Breast epithelium (tissue), 4 donors: ENCODE data around the gene CRYBB3. TPM values are rescaled to one million over a fixed set of nuclear protein-coding genes. Genes with fewer than 3 reads are reported as not detected.
A peak's percentile ranks its signal among the peaks of the same experiment; 100 is the strongest.
"Not testable (repeated sequence)": the region's sequence is repeated elsewhere in the genome, so short reads cannot be mapped to it uniquely, and the experiment has no call there.

Experiments
- DNase-seq, 2 donors: peaks; one replicate each; pipeline ENCODE4 v3.0.0-alpha.2; 2019; ENCODE audit warnings: low spot score in 2 of 2
- H3K27ac ChIP-seq, 2 donors: fragments of 200-600 bp; sonication (generic) in 1 of 2; one replicate each; pipeline ENCODE4 v1.5.1; 2016 to 2019; ENCODE audit warnings: mild to moderate bottlenecking in 1 of 2
- H3K27me3 ChIP-seq, 2 donors: fragments of 200-600 bp; sonication (generic) in 1 of 2; one replicate each; pipeline versions ENCODE4 v1.5.1 to v1.6.0; 2017 to 2019; ENCODE audit warnings: control low read depth in 1 of 2, mild to moderate bottlenecking in 1 of 2
- H3K36me3 ChIP-seq: fragments of 200-600 bp; one replicate; pipeline ENCODE4 v1.5.1; 2019
- H3K4me1 ChIP-seq, 2 donors: fragments of 200-600 bp; sonication (generic); one replicate each; pipeline ENCODE4 v1.5.1; 2016 to 2019; ENCODE audit warnings: control low read depth in 1 of 2
- H3K4me3 ChIP-seq, 3 donors: fragments of 200-600 bp; sonication (generic); 1 replicate in 2 of 3; 2 replicates in 1 of 3; pipeline ENCODE4 v1.5.1; 2016 to 2019; ENCODE audit warnings: mild to moderate bottlenecking in 3 of 3, moderate library complexity in 2 of 3
- H3K9me3 ChIP-seq, 2 donors: fragments of 200-600 bp; sonication (generic) in 1 of 2; one replicate each; pipeline ENCODE4 v1.5.1; 2016 to 2019; ENCODE audit warnings: control low read depth in 1 of 2
- POLR2A ChIP-seq: fragments of 450-650 bp; IDR thresholded peaks from one replicate; pipeline ENCODE4 v1.6.1; 2016; ENCODE audit warnings: antibody characterized with exemption, mild to moderate bottlenecking, moderate library complexity
- POLR2AphosphoS5 ChIP-seq, 3 donors: sonication (generic); formaldehyde crosslinking; IDR thresholded peaks; one replicate each; pipeline ENCODE4 v1.6.1; 2017; ENCODE audit warnings: antibody characterized with exemption in 3 of 3
- intact Hi-C: fragments of 100-400 bp; cut with DNase I; formaldehyde crosslinking; loops from one replicate; pipeline ENCODE4 v1.15.1; 2023; ENCODE audit warnings: low total_unique reads
- total RNA-seq, 3 donors: library from RNA; depleted of rRNA; stranded (reverse); fragments of >200 nt; gene quantifications; one replicate each; pipeline ENCODE4 v1.1.0, GENCODE V29; 2016
- TF ChIP-seq, protein P1 (sequence below), 3 donors: fragments of 450-650 bp; IDR thresholded peaks; one replicate each; pipeline ENCODE4 v1.5.1; 2016 to 2017; ENCODE audit warnings: antibody characterized with exemption in 3 of 3, mild to moderate bottlenecking in 3 of 3, moderate library complexity in 3 of 3

CRYBB3 gene
- total RNA-seq, 3 donors from 2014 or later, result 0.66 TPM; not detected in 2

DNA sequence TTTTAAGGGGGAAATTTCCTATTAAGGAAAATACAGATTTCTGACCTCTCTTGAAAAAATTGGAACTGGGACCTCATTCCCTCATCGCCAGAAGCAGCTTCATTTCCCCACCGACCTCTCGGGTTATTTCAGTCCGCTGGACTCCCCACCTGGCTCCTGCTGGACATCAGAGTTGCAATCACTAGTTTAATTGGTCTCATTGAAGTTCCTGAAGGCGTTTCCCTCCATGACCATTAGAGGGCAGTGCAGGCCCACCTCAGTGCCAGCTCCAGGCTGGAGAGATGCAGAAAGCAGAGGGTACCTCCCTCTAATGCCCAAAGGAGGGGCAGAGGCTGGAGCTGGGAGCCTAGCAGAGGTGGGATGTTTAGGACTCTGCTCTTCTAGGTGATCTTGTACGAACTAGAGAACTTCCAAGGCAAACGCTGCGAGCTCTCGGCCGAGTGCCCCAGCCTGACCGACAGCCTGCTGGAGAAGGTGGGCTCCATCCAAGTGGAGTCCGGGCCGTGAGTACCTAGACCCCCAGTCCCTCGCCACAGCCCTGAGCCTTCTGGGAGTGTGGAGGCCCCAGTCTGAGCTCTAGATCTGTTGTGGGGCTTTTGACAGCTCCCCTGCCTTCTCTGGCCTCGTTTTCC is 2.7 kb downstream of the CRYBB3 start:
- no peaks in the 10 kb centered on the region for H3K4me1 ChIP-seq
- intact Hi-C loops, result no loop called here
- no peak for DNase-seq
- no peaks in the 10 kb centered on the region for H3K9me3 ChIP-seq
- no peak overlapping the region for H3K4me3 ChIP-seq
- H3K27me3 ChIP-seq, result no peaks in the 10 kb centered on the region
- no peak for TF ChIP-seq POLR2A
- TF ChIP-seq, protein P1, sequence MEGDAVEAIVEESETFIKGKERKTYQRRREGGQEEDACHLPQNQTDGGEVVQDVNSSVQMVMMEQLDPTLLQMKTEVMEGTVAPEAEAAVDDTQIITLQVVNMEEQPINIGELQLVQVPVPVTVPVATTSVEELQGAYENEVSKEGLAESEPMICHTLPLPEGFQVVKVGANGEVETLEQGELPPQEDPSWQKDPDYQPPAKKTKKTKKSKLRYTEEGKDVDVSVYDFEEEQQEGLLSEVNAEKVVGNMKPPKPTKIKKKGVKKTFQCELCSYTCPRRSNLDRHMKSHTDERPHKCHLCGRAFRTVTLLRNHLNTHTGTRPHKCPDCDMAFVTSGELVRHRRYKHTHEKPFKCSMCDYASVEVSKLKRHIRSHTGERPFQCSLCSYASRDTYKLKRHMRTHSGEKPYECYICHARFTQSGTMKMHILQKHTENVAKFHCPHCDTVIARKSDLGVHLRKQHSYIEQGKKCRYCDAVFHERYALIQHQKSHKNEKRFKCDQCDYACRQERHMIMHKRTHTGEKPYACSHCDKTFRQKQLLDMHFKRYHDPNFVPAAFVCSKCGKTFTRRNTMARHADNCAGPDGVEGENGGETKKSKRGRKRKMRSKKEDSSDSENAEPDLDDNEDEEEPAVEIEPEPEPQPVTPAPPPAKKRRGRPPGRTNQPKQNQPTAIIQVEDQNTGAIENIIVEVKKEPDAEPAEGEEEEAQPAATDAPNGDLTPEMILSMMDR (IDR thresholded peaks at IDR 0.05), result peak in 2 of 3 donors; percentile 62 to 70
- no peaks in the 10 kb centered on the region for H3K36me3 ChIP-seq
- no peak overlapping the region for H3K27ac ChIP-seq

DNA sequence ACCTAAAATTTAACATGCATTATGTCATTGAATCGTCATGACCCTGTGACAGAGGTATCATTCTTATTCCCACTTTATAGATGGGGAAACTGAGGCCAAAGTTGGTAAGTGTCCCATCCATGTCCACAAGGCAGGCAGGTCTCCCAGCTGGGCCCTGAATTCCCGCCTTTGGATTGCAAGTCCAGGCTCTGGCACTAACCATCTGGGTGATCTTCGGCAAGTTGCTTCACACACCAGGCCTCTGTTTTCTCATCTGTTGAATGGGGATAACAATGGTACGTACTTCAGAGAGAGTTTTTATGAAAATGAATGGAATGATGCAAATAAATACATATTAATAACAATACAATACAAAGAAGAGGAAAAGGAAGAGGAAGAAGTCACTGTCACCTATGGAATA is 3.4 kb downstream of the CRYBB3 start:
- no peak for DNase-seq
- Histone ChIP-seq H3K27me3 (no peaks in the 10 kb centered on the region), H3K36me3 (no peaks in the 10 kb centered on the region), H3K4me3 (no peak overlapping the region), H3K27ac (no peak overlapping the region), H3K9me3 (no peaks in the 10 kb centered on the region), H3K4me1 (no peaks in the 10 kb centered on the region)
- TF ChIP-seq, protein P1 (IDR thresholded peaks at IDR 0.05), result no peak
- no peak for TF ChIP-seq POLR2A
- no peak for TF ChIP-seq POLR2AphosphoS5 (IDR thresholded peaks at IDR 0.05)
- intact Hi-C loops, result no loop called here

DNA sequence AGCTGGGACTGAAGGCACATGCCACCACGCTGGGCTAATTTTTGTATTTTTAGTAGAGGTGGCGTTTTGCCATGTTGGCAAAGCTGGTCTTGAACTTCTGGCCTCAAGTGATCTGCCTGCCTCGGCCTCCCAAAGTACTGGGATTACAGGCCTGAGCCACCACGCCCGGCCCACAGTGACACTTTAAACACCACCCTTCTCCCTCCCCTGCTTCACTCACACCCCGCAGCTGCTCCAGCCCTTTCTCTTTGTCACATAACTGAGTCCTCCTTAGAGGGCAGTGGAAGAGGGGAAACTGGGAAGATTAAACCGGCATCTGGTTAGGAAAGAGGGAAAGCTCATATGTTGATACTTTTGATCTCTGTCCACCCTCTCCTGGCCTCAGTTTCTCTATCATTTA is 4.9 kb downstream of the CRYBB3 start:
- H3K27ac ChIP-seq, DNase-seq, H3K36me3 ChIP-seq, H3K9me3 ChIP-seq, intact Hi-C loops, H3K4me3 ChIP-seq, H3K27me3 ChIP-seq, H3K4me1 ChIP-seq: not testable (repeated sequence)

DNA sequence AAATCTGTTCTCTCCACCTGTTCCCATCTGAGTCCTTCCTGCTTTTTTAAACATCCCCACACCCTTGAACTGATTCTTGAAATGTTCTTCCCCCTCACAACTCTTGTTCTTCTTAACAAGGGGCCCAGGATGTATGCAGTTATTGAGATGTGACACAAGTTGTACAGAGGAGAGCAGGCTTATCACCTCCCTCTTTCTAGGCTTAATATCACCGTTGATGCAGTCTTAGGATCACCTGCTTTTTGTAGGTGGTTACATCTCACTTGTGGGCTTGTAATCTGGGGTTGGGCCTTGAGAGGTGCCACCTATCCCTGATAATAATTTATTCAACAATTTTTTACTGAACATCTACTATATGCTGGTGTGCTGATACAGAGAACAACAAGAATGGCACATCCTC is 6.2 kb downstream of the CRYBB3 start:
- no peak for TF ChIP-seq POLR2A
- TF ChIP-seq, protein P1 (IDR thresholded peaks at IDR 0.05), result no peak
- TF ChIP-seq POLR2AphosphoS5 (IDR thresholded peaks at IDR 0.05), result no peak
- Histone ChIP-seq H3K9me3 (no peaks in the 10 kb centered on the region), H3K27me3 (no peaks in the 10 kb centered on the region), H3K27ac (no peak overlapping the region), H3K4me3 (no peak overlapping the region), H3K4me1 (no peaks in the 10 kb centered on the region), H3K36me3 (no peaks in the 10 kb centered on the region)
- no peak for DNase-seq
- intact Hi-C loops, result no loop called here

DNA sequence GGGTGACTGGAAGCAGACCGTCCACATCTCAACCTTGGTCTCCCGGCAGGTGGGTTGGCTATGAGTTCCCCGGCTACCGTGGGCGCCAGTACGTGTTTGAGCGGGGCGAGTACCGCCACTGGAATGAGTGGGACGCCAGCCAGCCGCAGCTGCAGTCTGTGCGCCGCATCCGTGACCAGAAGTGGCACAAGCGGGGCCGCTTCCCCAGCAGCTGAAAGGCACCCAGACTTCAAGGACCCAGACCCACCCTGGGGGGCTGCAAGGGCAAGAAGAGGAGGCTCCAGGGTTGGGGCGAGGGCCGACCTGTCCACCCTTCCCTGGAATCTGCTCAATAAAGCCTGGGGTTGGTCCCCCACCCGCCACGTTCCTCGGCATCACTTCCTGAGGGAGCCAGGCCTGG is 7.3 kb downstream of the CRYBB3 start:
- no peaks in the 10 kb centered on the region for H3K27me3 ChIP-seq
- TF ChIP-seq, protein P1 (IDR thresholded peaks at IDR 0.05), result no peak
- no peak for TF ChIP-seq POLR2AphosphoS5 (IDR thresholded peaks at IDR 0.05)
- TF ChIP-seq POLR2A, result no peak
- H3K9me3 ChIP-seq, result no peaks in the 10 kb centered on the region
- H3K36me3 ChIP-seq, result no peaks in the 10 kb centered on the region
- no peak for DNase-seq
- no peaks in the 10 kb centered on the region for H3K4me1 ChIP-seq
- intact Hi-C loops, result no loop called here
- no peak overlapping the region for H3K4me3 ChIP-seq
- no peak overlapping the region for H3K27ac ChIP-seq
